IMR-90 (cell line): ENCODE data around the gene NCK1. TPM values are rescaled to one million over a fixed set of nuclear protein-coding genes. Genes with fewer than 3 reads are reported as not detected.
"Not testable (repeated sequence)": the region's sequence is repeated elsewhere in the genome, so short reads cannot be mapped to it uniquely, and the experiment has no call there.

Experiments used
- ATAC-seq: fragments of 200-7000 bp; cut with Tn5 transposase; 2 replicates; pipeline ENCODE4 v1.9.1; 2020; ENCODE audit warnings: low read depth, mild to moderate bottlenecking, moderate library complexity
- BruUV-seq: library from RNA; stranded (reverse); fragments of 400-500 nt; replicated peaks from 2 replicates; lab custom pipeline; 2021; lab: Mats Ljungman, UMichigan
- CTCF ChIA-PET: fragments of 300-600 bp; formaldehyde crosslinking; extraction: SDS; loops from one replicate; lab custom pipeline; 2021; ENCODE audit warnings: antibody characterized with exemption; lab: Yijun Ruan, JAX
- POLR2A ChIA-PET: fragments of 300-600 bp; sonication (Branson Sonifier 250); formaldehyde crosslinking; loops from one replicate; lab custom pipeline; 2022; ENCODE audit warnings: antibody characterized with exemption; ENCODE audit not compliant: unreplicated experiment; lab: Charles Lee
- DNase-seq: peaks from one replicate; pipeline ENCODE4 v3.0.0; 2013
- H2AFZ ChIP-seq: replicated peaks from 2 replicates; pipeline ENCODE3; 2013; ENCODE audit warnings: low read length, mild to moderate bottlenecking; ENCODE audit not compliant: poor library complexity
- H2AK5ac ChIP-seq: 2 replicates; pipeline ENCODE4 v1.6.1; 2013; ENCODE audit warnings: low read depth, low read length, inconsistent platforms
- H2AK9ac ChIP-seq: replicated peaks from 2 replicates; pipeline ENCODE3; 2013; ENCODE audit warnings: mild to moderate bottlenecking, low read depth, low read length, moderate library complexity; ENCODE audit not compliant: poor library complexity
- H2BK120ac ChIP-seq: 2 replicates; pipeline ENCODE4 v1.6.1; 2013; ENCODE audit warnings: low read depth, low read length, inconsistent platforms
- H2BK15ac ChIP-seq: 3 replicates; pipeline ENCODE4 v1.6.1; 2013; ENCODE audit warnings: low read depth, low read length, inconsistent platforms
- H2BK20ac ChIP-seq: 2 replicates; pipeline ENCODE4 v1.6.1; 2013; ENCODE audit warnings: low read depth, mild to moderate bottlenecking, inconsistent platforms, low read length, moderate library complexity
- H2BK5ac ChIP-seq: 2 replicates; pipeline ENCODE4 v1.6.1; 2013; ENCODE audit warnings: mild to moderate bottlenecking, low read depth, low read length, inconsistent platforms; ENCODE audit not compliant: poor library complexity, severe bottlenecking
- H3K14ac ChIP-seq: replicated peaks from 2 replicates; pipeline ENCODE4 v1.6.1; 2013; ENCODE audit warnings: low read depth, low read length, inconsistent platforms
- H3K18ac ChIP-seq: 2 replicates; pipeline ENCODE4 v1.6.1; 2013; ENCODE audit warnings: low read depth, low read length, control low read depth
- H3K23ac ChIP-seq: 2 replicates; pipeline ENCODE4 v1.6.1; 2013; ENCODE audit warnings: low read depth, low read length, inconsistent platforms
- H3K27ac ChIP-seq: 2 replicates; pipeline ENCODE4 v1.5.1; 2013; ENCODE audit warnings: mild to moderate bottlenecking, control low read depth, low read length; ENCODE audit not compliant: insufficient read depth
- H3K27me3 ChIP-seq: 2 replicates; pipeline ENCODE4 v1.6.1; 2013; ENCODE audit warnings: low read length; ENCODE audit not compliant: control insufficient read depth, insufficient read depth
- H3K36me3 ChIP-seq: 2 replicates; pipeline ENCODE4 v1.6.1; 2013; ENCODE audit warnings: low read length, mixed read lengths; ENCODE audit not compliant: control insufficient read depth, insufficient read depth
- H3K4ac ChIP-seq: 2 replicates; pipeline ENCODE4 v1.6.1; 2013; ENCODE audit warnings: low read depth, low read length, inconsistent platforms
- H3K4me1 ChIP-seq: 2 replicates; pipeline ENCODE4 v1.6.1; 2013; ENCODE audit warnings: low read length, mixed read lengths; ENCODE audit not compliant: control insufficient read depth, insufficient read depth
- H3K4me2 ChIP-seq: 2 replicates; pipeline ENCODE4 v1.6.1; 2013; ENCODE audit warnings: low read depth, mild to moderate bottlenecking, control low read depth, low read length, moderate library complexity
- H3K4me3 ChIP-seq: 2 replicates; pipeline ENCODE4 v1.5.1; 2013; ENCODE audit warnings: low read depth, mild to moderate bottlenecking, control low read depth, low read length, moderate library complexity; ENCODE audit not compliant: insufficient read depth
- H3K56ac ChIP-seq: 2 replicates; pipeline ENCODE4 v1.6.1; 2013; ENCODE audit warnings: low read length, inconsistent platforms; ENCODE audit not compliant: insufficient read depth; ENCODE audit errors: extremely low read depth
- H3K79me1 ChIP-seq, 2 experiments: 2 replicates each; pipeline ENCODE4 v1.6.1; 2013; ENCODE audit warnings: low read length in 2 of 2, inconsistent platforms in 1 of 2, low read depth in 1 of 2
- H3K9ac ChIP-seq: 2 replicates; pipeline ENCODE4 v1.6.1; 2013; ENCODE audit warnings: low read depth, low read length, control low read depth
- H3K9me1 ChIP-seq: 2 replicates; pipeline ENCODE4 v1.6.1; 2013; ENCODE audit warnings: low read length, inconsistent platforms; ENCODE audit not compliant: insufficient read depth
- H3K9me3 ChIP-seq: 2 replicates; pipeline ENCODE4 v1.6.1; 2013; ENCODE audit warnings: low read length; ENCODE audit not compliant: control insufficient read depth, insufficient read depth
- H4K20me1 ChIP-seq: 2 replicates; pipeline ENCODE4 v1.6.1; 2013; ENCODE audit warnings: low read length, inconsistent platforms; ENCODE audit not compliant: insufficient read depth
- H4K5ac ChIP-seq: 2 replicates; pipeline ENCODE4 v1.6.1; 2013; ENCODE audit warnings: mild to moderate bottlenecking, low read depth, low read length, control low read depth
- H4K8ac ChIP-seq, 2 experiments: 2 replicates each; pipeline ENCODE4 v1.6.1; 2013; ENCODE audit warnings: low read depth in 2 of 2, low read length in 2 of 2, control low read depth in 1 of 2, inconsistent platforms in 1 of 2
- H4K91ac ChIP-seq: 2 replicates; pipeline ENCODE4 v1.6.1; 2013; ENCODE audit warnings: low read depth, low read length, inconsistent platforms; ENCODE audit not compliant: insufficient read depth
- MAZ ChIP-seq: IDR thresholded peaks from 2 replicates; pipeline ENCODE4 v1.6.1; 2012; ENCODE audit warnings: low read depth, mild to moderate bottlenecking, low read length, improper control_type of control experiment, moderate library complexity, borderline replicate concordance
- MXI1 ChIP-seq: IDR thresholded peaks from 2 replicates; pipeline ENCODE4 v1.6.1; 2012; ENCODE audit warnings: low read depth, mild to moderate bottlenecking, low read length, moderate library complexity, borderline replicate concordance
- NFE2L2 ChIP-seq: fragments of 150-350 bp; IDR thresholded peaks from 2 replicates; pipeline ENCODE4 v1.6.1; 2016; ENCODE audit warnings: low read depth, mild to moderate bottlenecking, low read length
- WGBS, 2 experiments: methylation state at CpG; one replicate each; pipeline versions ENCODE4 v1.1.5 to v1.1.7; 2013; ENCODE audit warnings: missing lambda C conversion rate in 2 of 2; ENCODE audit not compliant: insufficient read length in 1 of 2; ENCODE audit errors: extremely low coverage in 2 of 2; 5-methylcytosine and 5-hydroxymethylcytosine counted together
- dilution Hi-C: fragments of 300-500 bp; cut with HindIII; formaldehyde crosslinking; loops from one replicate; pipeline ENCODE4 v1.14.3; 2018; ENCODE audit warnings: low sequenced_read_pairs; ENCODE audit not compliant: unreplicated experiment
- in situ Hi-C: fragments of 300-500 bp; cut with MboI; formaldehyde crosslinking; loops from 3 replicates; pipeline ENCODE4 v1.14.3; 2019; ENCODE audit warnings: low sequenced_read_pairs, inconsistent platforms, mixed read lengths
- intact Hi-C: fragments of 100-400 bp; cut with micrococcal nuclease; formaldehyde crosslinking; loops from 2 replicates; pipeline ENCODE4 v1.10.0; 2022
- polyA plus RNA-seq, 3 experiments: library from polyadenylated mRNA; depleted of rRNA; stranded (reverse); fragments of >200 nt; gene quantifications; 2 replicates each; pipeline ENCODE4 v1.2.3, GENCODE V29; 2012; ENCODE audit warnings: low replicate concordance in 1 of 3
- total RNA-seq: library from RNA; depleted of rRNA; stranded (reverse); fragments of >200 nt; gene quantifications from 2 replicates; pipeline ENCODE4 v1.2.3, GENCODE V29; 2012
- TF ChIP-seq, protein P1 (sequence below): fragments of 150-350 bp; IDR thresholded peaks from 2 replicates; pipeline ENCODE4 v1.6.1; 2016; ENCODE audit warnings: low read depth, mild to moderate bottlenecking, low read length, moderate library complexity, borderline replicate concordance

The NCK1 gene
- total and polyA plus RNA-seq, 2 of the 4 experiments (the other 2 are of a cell fraction), result 23.7 to 24.3 TPM

DNA sequence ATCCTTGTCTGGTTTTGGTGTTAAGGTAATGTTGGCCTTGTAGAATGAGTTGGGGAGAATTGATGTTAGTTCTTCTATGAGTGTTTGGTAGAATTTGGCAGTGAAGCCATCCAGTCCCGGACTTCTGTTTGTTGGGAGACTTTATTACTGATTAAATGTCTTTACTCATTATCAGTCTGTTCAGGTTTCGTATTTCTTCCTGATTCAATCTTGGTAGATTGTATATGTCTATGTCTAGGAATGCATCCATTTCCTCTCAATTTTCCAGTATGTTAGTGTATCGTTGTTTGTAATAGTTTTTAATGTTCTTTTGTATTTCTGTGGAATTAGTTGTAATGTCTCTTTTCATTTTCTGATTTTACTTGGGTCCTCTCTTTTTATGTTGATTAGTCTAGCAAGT, 39.4 kb downstream of the NCK1 start:
- intact Hi-C loops, result no loop called here
- Histone ChIP-seq H2AFZ (no peak overlapping the region), H3K27me3 (no peaks in the 10 kb centered on the region), H2AK9ac (no peak overlapping the region), H3K4ac (no peak overlapping the region), H2BK15ac (no peak overlapping the region), H2AK5ac (no peak overlapping the region), H2BK5ac (no peak overlapping the region), H3K14ac (no peak overlapping the region), H4K20me1 (peaks cover 25% of the 10 kb centered on the region), H2BK20ac (no peak overlapping the region), H3K18ac (no peak overlapping the region), H2BK120ac (no peak overlapping the region), H3K9ac (no peak overlapping the region), H3K23ac (no peak overlapping the region), H3K36me3 (peaks cover 2% of the 10 kb centered on the region), H3K56ac (no peak overlapping the region), H3K9me1 (peaks cover 5% of the 10 kb centered on the region), H4K5ac (no peak overlapping the region), H3K4me2 (no peak overlapping the region), H3K4me3 (no peak overlapping the region), H3K27ac (no peak overlapping the region), H3K9me3 (peaks cover 12% of the 10 kb centered on the region), H4K8ac (no peak overlapping the region), H3K4me1 (peaks cover 6% of the 10 kb centered on the region), H3K79me1 (peaks cover 18 to 53% of the 10 kb centered on the region in 2 experiments), H4K91ac (no peak overlapping the region)
- no CpG with 5 or more reads among the region's 3 CpGs for WGBS, 2 experiments
- CTCF ChIA-PET, result no interaction called here
- POLR2A ChIA-PET, result no interaction called here
- ATAC-seq (no peak), DNase-seq (peak; percentile 16)
- dilution Hi-C loops, result no loop called here
- TF ChIP-seq, protein P1, sequence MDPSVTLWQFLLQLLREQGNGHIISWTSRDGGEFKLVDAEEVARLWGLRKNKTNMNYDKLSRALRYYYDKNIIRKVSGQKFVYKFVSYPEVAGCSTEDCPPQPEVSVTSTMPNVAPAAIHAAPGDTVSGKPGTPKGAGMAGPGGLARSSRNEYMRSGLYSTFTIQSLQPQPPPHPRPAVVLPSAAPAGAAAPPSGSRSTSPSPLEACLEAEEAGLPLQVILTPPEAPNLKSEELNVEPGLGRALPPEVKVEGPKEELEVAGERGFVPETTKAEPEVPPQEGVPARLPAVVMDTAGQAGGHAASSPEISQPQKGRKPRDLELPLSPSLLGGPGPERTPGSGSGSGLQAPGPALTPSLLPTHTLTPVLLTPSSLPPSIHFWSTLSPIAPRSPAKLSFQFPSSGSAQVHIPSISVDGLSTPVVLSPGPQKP, result no peak
- TF ChIP-seq NFE2L2, result no peak
- TF ChIP-seq MXI1, result no peak
- no peak for TF ChIP-seq MAZ
- no TSS peak for BruUV-seq
- in situ Hi-C loops, result no loop called here

DNA sequence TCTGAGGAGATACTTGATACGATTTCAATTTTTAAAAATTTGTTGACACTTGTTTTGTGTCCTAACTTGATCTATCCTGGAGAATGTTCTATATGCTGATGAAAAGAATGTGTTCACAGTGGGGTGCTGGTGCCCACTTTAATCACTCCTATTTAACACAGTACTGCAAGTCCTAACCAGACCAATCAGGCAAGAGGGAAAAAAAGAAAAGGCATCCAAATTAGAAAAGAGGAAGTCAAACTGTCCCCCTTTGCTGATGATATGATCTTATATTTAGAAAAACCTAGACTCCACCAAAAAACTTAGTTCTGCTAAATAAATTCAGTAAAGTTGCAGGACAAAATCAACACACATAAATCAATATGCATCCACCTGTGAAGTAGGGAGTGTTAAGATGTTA, 40.5 kb downstream of the NCK1 start:
- WGBS, 2 experiments, result no CpG with 5 or more reads among the region's 1 CpG
- H3K23ac ChIP-seq, H3K27ac ChIP-seq, H3K36me3 ChIP-seq, in situ Hi-C loops, H2AK5ac ChIP-seq, H2BK120ac ChIP-seq, H2AK9ac ChIP-seq, H2BK5ac ChIP-seq, H4K5ac ChIP-seq, ATAC-seq, H3K56ac ChIP-seq, H3K14ac ChIP-seq, H2AFZ ChIP-seq, H4K91ac ChIP-seq, H3K4me2 ChIP-seq, H3K9ac ChIP-seq, dilution Hi-C loops, DNase-seq, H3K4ac ChIP-seq, POLR2A ChIA-PET, H3K18ac ChIP-seq, H3K4me3 ChIP-seq, H3K4me1 ChIP-seq, H2BK20ac ChIP-seq, BruUV-seq, H3K27me3 ChIP-seq, H4K8ac ChIP-seq, H2BK15ac ChIP-seq, CTCF ChIA-PET, intact Hi-C loops: not testable (repeated sequence)
- peaks cover 28 to 57% of the 10 kb centered on the region in 2 experiments for H3K79me1 ChIP-seq
- H3K9me1 ChIP-seq, result peaks cover 16% of the 10 kb centered on the region
- H4K20me1 ChIP-seq, result peaks cover 33% of the 10 kb centered on the region
- peaks cover 12% of the 10 kb centered on the region for H3K9me3 ChIP-seq
